ENCODE data around the gene DDAH1. TPM values are rescaled to one million over a fixed set of nuclear protein-coding genes. Genes with fewer than 3 reads are reported as not detected.

Gene DDAH1
- total and polyA plus RNA-seq, 2 of the 8 experiments (the other 6 are each of a cell fraction or from before 2014, with no cell fraction given), result 22.8 to 54.5 TPM

DNA sequence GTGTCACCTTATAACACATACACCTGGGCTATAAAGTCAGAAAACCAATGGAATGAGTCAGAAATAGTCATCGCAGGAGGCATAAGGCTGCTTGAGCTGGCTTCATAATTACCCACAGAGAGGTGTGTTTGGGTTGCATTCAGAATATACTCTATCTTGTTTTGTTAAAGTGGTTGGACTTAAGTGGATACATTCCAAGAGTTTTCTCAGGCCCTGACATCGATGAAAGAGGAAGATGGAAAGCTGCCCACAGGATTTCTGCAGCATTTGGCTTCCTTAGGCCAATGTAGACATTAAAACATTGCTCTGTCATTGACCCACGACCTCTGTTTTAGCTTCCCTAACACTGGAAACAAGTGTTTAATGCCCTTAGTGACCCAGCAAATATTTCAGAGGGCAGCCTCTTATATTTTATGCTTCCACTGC lies 169.9 kb downstream of the DDAH1 start:
- Histone ChIP-seq H4K91ac (replicated peaks; ENCODE audit: insufficient read length, low read length) (no peak overlapping the region), H2AK5ac (ENCODE audit: low read depth, low read length) (no peak overlapping the region), H4K20me1 (replicated peaks in 1 of 2; ENCODE audit: control insufficient read depth in 1 of 2, insufficient read depth in 2 of 2, low read length in 2 of 2) (no peaks in the 10 kb centered on the region), H3K9me3 (ENCODE audit: insufficient read depth in 2 of 2, low read depth in 1 of 2, low read length in 1 of 2) (no peaks in the 10 kb centered on the region), H3K27me3 (replicated peaks in 1 of 4; ENCODE audit: control insufficient read depth in 3 of 4, extremely low read depth in 1 of 4, insufficient read depth in 3 of 4, low read length in 3 of 4) (no peaks in the 10 kb centered on the region), H3K27ac (ENCODE audit: low read depth, low read length) (no peak overlapping the region), H3K23ac (ENCODE audit: insufficient read length) (no peak overlapping the region), H2BK5ac (ENCODE audit: low read depth, low read length) (no peak overlapping the region), H3K18ac (ENCODE audit: extremely low read depth, low read length) (no peak overlapping the region), H3K4me1 (replicated peaks in 1 of 4; ENCODE audit: control insufficient read depth in 3 of 4, insufficient read depth in 4 of 4, low read length in 3 of 4) (peaks cover 0 to 2% (median 0%) of the 10 kb centered on the region in 4 experiments; a peak in 1 of 7 replicates), H3K56ac (replicated peaks; ENCODE audit: insufficient read length, low read depth, low read length) (no peak overlapping the region), H3K4ac (replicated peaks; ENCODE audit: insufficient read length, low read depth, low read length) (no peak overlapping the region), H2BK15ac (ENCODE audit: low read length) (no peak overlapping the region), H2BK12ac (ENCODE audit: low read depth, low read length) (no peak overlapping the region), H3K79me2 (ENCODE audit: control insufficient read depth in 1 of 2, insufficient read depth in 2 of 2, low read length in 2 of 2) (no peaks in the 10 kb centered on the region), H3K23me2 (ENCODE audit: low read depth, low read length) (no peaks in the 10 kb centered on the region), H3K36me3 (ENCODE audit: control insufficient read depth in 2 of 4, insufficient read depth in 4 of 4, low read length in 3 of 4) (no peaks in the 10 kb centered on the region), H3K79me1 (ENCODE audit: low read depth, low read length) (no peaks in the 10 kb centered on the region), H4K5ac (ENCODE audit: insufficient read length, low read depth, low read length) (no peak overlapping the region), H3K9ac (replicated peaks in 1 of 4; ENCODE audit: extremely low read depth in 1 of 4, low read depth in 3 of 4, low read length in 3 of 4) (no peak overlapping the region), H3K4me2 (ENCODE audit: insufficient read depth in 1 of 2, low read depth in 2 of 2, low read length in 2 of 2) (no peak overlapping the region), H3K4me3 (ENCODE audit: extremely low read depth in 1 of 4, insufficient read depth in 2 of 4, low read depth in 3 of 4, low read length in 4 of 4) (no peak overlapping the region), H2BK20ac (ENCODE audit: low read length) (no peak overlapping the region), H3K14ac (ENCODE audit: insufficient read length) (no peak overlapping the region), H2BK120ac (replicated peaks; ENCODE audit: low read depth, low read length) (no peak overlapping the region), H4K8ac (ENCODE audit: extremely low read depth, insufficient read depth, low read length) (no peak overlapping the region), H2AFZ (ENCODE audit: low read length) (no peak overlapping the region)
- POLR2A ChIA-PET (ENCODE audit: partially characterized antibody), result interaction anchor here (1.2 to 1.6 kb wide), 2 partner anchors 12 to 26 kb away, joined by 3 to 4 read pairs; no protein-coding TSS in a partner anchor
- no peak for DNase-seq (ENCODE audit: low read depth in 1 of 2, low spot score in 2 of 2)
- FAIRE-seq, result no peak
- WGBS, 2 experiments (ENCODE audit: extremely low coverage in 1 of 2, insufficient coverage in 1 of 2, insufficient read length in 1 of 2, insufficient replicate concordance in 2 of 2, low coverage in 1 of 2, low lambda C conversion rate in 2 of 2, missing lambda C conversion rate in 1 of 2), result 83% methylated on average over 3 of the region's 3 CpGs; no CpG with 5 or more reads in 1 of the 2 experiments
- CTCF ChIA-PET (ENCODE audit: partially characterized antibody), result interaction anchor here (1.0 to 5.8 kb wide), 5 partner anchors 11 to 398 kb away, joined by 3 to 26 read pairs (median 5); no protein-coding TSS in a partner anchor
- TF ChIP-seq KDM1A (IDR thresholded peaks at IDR 0.05; ENCODE audit: borderline replicate concordance, low read length), result no peak
